Endodermal cell (in vitro differentiated cells): Measurements from ENCODE around the gene KCNH4. TPM values are rescaled to one million over a fixed set of nuclear protein-coding genes. Genes with fewer than 3 reads are reported as not detected.
A peak's percentile ranks its signal among the peaks of the same experiment; 100 is the strongest.
"Not testable (repeated sequence)": the region's sequence is repeated elsewhere in the genome, so short reads cannot be mapped to it uniquely, and the experiment has no call there.

ENCODE experiments used
- DNase-seq: peaks from one replicate; pipeline ENCODE4 v3.0.0-alpha.2; 2017
- H3K27ac ChIP-seq: 2 replicates; pipeline ENCODE4 v1.5.1; 2013; ENCODE audit warnings: mild to moderate bottlenecking, low read depth, low read length, moderate library complexity
- H3K27me3 ChIP-seq: 2 replicates; pipeline ENCODE4 v1.6.1; 2013; ENCODE audit warnings: mild to moderate bottlenecking, low read length, moderate library complexity; ENCODE audit not compliant: insufficient read depth, control insufficient read depth, poor library complexity, severe bottlenecking
- H3K36me3 ChIP-seq: 2 replicates; pipeline ENCODE4 v1.7.0; 2013; ENCODE audit warnings: mild to moderate bottlenecking, low read length, moderate library complexity; ENCODE audit not compliant: control insufficient read depth, insufficient read depth
- H3K4me1 ChIP-seq: one replicate; pipeline ENCODE4 v1.7.0; 2013; ENCODE audit warnings: low read length; ENCODE audit not compliant: control insufficient read depth, insufficient read depth
- H3K4me3 ChIP-seq: 2 replicates; pipeline ENCODE4 v1.5.1; 2013; ENCODE audit warnings: mild to moderate bottlenecking, low read length, moderate library complexity
- H3K9ac ChIP-seq: 2 replicates; pipeline ENCODE4 v1.6.1; 2013; ENCODE audit warnings: mild to moderate bottlenecking, low read length, moderate library complexity; ENCODE audit not compliant: poor library complexity, severe bottlenecking; ENCODE audit errors: extremely low read depth
- H3K9me3 ChIP-seq: 2 replicates; pipeline ENCODE4 v1.6.1; 2013; ENCODE audit warnings: mild to moderate bottlenecking, low read length, moderate library complexity; ENCODE audit not compliant: control insufficient read depth
- H3K27ac Mint-ChIP-seq: 2 replicates; pipeline ENCODE4 v1.8.0; 2020; ENCODE audit warnings: mixed read lengths
- H3K27me3 Mint-ChIP-seq: 2 replicates; pipeline ENCODE4 v1.8.0; 2021; ENCODE audit warnings: mild to moderate bottlenecking, mixed read lengths; ENCODE audit not compliant: insufficient read depth
- H3K36me3 Mint-ChIP-seq: 2 replicates; pipeline ENCODE4 v1.8.0; 2020; ENCODE audit warnings: low read depth, mixed read lengths
- H3K4me1 Mint-ChIP-seq: 2 replicates; pipeline ENCODE4 v1.8.0; 2020; ENCODE audit warnings: mixed read lengths
- H3K4me3 Mint-ChIP-seq: 2 replicates; pipeline ENCODE4 v1.8.0; 2020; ENCODE audit warnings: mild to moderate bottlenecking, moderate library complexity, mixed read lengths
- H3K9me3 Mint-ChIP-seq: 2 replicates; pipeline ENCODE4 v1.8.0; 2020; ENCODE audit warnings: mild to moderate bottlenecking, mixed read lengths
- WGBS, 2 experiments: methylation state at CpG; one replicate each; pipeline versions ENCODE4 v1.1.5 to v1.1.7; 2013; ENCODE audit warnings: missing lambda C conversion rate in 2 of 2, mixed read lengths in 1 of 2; ENCODE audit not compliant: insufficient coverage in 1 of 2, insufficient read length in 1 of 2; 5-methylcytosine and 5-hydroxymethylcytosine counted together
- total RNA-seq, 2 donors: library from RNA; stranded (reverse); fragmentation: NEBNext Ultra II Directional in 1 of 2; extraction: Animal tissue kit (Norgen Biotek cat#: 25700) in 1 of 2; gene quantifications; 2 replicates in 1 of 2; 3 replicates in 1 of 2; pipeline ENCODE4 v1.2.1, GENCODE V29; 2021
- TF ChIP-seq, protein P1 (sequence below): fragments of 200-600 bp; sonication (generic); conservative IDR thresholded peaks from 2 replicates; pipeline ENCODE4 v1.5.0; 2021; ENCODE audit warnings: antibody characterized with exemption, mild to moderate bottlenecking

Gene KCNH4
- total RNA-seq, 2 donors from 2014 or later: not detected

DNA sequence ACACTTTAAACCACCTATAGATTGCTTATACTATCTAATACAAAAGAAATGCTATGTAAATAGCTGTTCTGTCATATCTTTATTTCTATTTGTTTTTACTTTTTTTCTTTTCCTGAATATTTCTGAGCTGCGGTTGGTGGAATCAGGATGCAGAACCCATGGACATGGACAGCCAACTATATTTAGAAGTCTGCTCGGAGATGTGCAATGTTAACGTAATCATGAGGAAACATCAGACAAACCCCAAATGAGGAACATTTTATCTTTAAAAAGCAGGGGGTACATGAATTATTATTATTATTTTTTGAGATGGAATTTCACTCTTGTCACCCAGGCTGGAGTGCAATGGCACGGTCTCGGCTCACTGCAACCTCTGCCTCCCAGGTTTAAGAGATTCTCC lies 44.7 kb upstream of the KCNH4 start:
- Histone ChIP-seq H3K4me3 (no peak overlapping the region), H3K27ac (no peak overlapping the region), H3K4me1 (no peaks in the 10 kb centered on the region), H3K27me3 (no peaks in the 10 kb centered on the region), H3K36me3 (peaks cover 30% of the 10 kb centered on the region), H3K9ac (no peak overlapping the region), H3K9me3 (no peaks in the 10 kb centered on the region)
- Mint-ChIP-seq H3K36me3 (peaks cover 14% of the 10 kb centered on the region), H3K27ac (no peak overlapping the region), H3K4me3 (no peak overlapping the region), H3K27me3 (no peaks in the 10 kb centered on the region), H3K9me3 (no peaks in the 10 kb centered on the region), H3K4me1 (no peaks in the 10 kb centered on the region)
- no peak for DNase-seq
- WGBS, 2 experiments: 98% methylated on average over 5 of the region's 5 CpGs; no CpG with 5 or more reads in 1 of the 2 experiments
- TF ChIP-seq, protein P1, sequence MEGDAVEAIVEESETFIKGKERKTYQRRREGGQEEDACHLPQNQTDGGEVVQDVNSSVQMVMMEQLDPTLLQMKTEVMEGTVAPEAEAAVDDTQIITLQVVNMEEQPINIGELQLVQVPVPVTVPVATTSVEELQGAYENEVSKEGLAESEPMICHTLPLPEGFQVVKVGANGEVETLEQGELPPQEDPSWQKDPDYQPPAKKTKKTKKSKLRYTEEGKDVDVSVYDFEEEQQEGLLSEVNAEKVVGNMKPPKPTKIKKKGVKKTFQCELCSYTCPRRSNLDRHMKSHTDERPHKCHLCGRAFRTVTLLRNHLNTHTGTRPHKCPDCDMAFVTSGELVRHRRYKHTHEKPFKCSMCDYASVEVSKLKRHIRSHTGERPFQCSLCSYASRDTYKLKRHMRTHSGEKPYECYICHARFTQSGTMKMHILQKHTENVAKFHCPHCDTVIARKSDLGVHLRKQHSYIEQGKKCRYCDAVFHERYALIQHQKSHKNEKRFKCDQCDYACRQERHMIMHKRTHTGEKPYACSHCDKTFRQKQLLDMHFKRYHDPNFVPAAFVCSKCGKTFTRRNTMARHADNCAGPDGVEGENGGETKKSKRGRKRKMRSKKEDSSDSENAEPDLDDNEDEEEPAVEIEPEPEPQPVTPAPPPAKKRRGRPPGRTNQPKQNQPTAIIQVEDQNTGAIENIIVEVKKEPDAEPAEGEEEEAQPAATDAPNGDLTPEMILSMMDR: no peak

DNA sequence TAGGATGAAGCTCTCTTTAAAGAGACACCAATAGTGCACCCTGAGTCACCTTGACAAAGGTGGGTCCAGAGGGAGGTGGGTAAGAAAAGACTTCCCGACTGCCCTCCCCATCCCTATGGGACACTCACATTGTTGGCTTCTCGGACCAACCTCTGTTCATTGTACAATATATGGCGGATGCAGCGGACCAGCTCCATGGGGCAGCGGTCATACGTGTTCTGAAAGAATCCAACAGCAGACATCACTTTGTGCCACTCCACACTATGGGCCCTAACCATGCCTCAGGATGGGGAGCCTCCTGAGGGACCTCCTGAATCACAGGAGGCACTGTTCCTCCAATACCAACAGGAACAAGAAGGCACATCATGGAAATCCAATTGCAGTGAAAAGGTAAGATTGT lies 43.7 kb upstream of the KCNH4 start:
- Histone ChIP-seq H3K27me3 (no peaks in the 10 kb centered on the region), H3K4me1 (no peaks in the 10 kb centered on the region), H3K4me3 (no peak overlapping the region), H3K9me3 (no peaks in the 10 kb centered on the region), H3K9ac (no peak overlapping the region), H3K27ac (no peak overlapping the region), H3K36me3 (peaks cover 30% of the 10 kb centered on the region)
- TF ChIP-seq, protein P1: no peak
- Mint-ChIP-seq H3K4me3 (no peak overlapping the region), H3K27ac (no peak overlapping the region), H3K27me3 (no peaks in the 10 kb centered on the region), H3K4me1 (no peaks in the 10 kb centered on the region), H3K36me3 (peaks cover 16% of the 10 kb centered on the region), H3K9me3 (no peaks in the 10 kb centered on the region)
- 95 to 97% methylated on average over 4 to 6 of the region's 6 CpGs for WGBS, 2 experiments
- DNase-seq: no peak

DNA sequence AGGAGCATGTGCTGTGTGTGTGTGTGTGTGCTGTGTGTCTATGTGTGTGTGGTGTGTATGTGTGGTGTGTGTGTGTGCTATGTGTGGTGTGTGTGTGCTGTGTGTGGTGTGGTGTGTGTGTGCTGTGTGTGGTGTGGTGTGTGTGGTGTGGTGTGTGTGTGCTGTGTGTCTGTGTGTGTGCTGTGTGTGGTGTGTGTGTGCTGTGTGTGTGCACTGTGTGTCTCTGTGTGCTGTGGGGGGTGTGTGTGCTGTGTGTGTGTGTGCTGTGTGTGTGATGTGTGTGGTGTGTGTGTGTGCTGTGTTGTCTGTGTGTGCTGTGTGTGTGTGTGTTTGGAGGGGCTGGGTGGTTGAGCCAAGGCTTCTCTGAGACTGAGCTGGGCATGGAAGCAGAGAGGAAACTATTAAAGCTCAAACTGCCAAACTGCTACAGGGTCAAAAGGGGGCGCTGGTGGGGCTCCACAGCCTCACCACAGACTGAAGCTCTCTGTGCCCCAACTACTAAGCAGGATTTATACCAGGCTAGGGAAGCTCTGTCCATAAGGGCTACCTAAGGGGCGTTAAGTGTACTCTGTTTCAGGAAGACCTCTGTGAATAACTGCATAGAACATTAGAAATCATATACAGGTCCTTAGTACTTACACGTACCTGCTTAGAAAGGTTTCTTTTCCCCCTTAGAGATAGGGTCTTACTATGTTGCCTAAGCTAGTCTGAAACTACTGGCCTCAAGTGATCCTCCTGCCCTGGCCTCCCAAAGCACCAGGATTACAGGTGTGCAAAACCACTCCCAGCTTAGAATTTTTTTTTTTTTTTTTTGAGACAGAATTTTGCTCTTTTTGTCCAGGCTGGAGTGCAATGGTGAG lies 41.2 kb upstream of the KCNH4 start:
- Mint-ChIP-seq H3K27ac (no peak overlapping the region), H3K9me3 (no peaks in the 10 kb centered on the region), H3K4me3 (no peak overlapping the region), H3K27me3 (no peaks in the 10 kb centered on the region), H3K4me1 (no peaks in the 10 kb centered on the region), H3K36me3 (peaks cover 26% of the 10 kb centered on the region)
- Histone ChIP-seq H3K36me3 (peaks cover 33% of the 10 kb centered on the region), H3K4me1 (no peaks in the 10 kb centered on the region), H3K4me3 (no peak overlapping the region), H3K9ac (no peak overlapping the region), H3K27ac (no peak overlapping the region), H3K9me3 (no peaks in the 10 kb centered on the region), H3K27me3 (no peaks in the 10 kb centered on the region)
- TF ChIP-seq, protein P1: peak; percentile 85
- 62 to 65% methylated on average over 3 of the region's 3 CpGs for WGBS, 2 experiments
- peak; percentile 85 for DNase-seq

DNA sequence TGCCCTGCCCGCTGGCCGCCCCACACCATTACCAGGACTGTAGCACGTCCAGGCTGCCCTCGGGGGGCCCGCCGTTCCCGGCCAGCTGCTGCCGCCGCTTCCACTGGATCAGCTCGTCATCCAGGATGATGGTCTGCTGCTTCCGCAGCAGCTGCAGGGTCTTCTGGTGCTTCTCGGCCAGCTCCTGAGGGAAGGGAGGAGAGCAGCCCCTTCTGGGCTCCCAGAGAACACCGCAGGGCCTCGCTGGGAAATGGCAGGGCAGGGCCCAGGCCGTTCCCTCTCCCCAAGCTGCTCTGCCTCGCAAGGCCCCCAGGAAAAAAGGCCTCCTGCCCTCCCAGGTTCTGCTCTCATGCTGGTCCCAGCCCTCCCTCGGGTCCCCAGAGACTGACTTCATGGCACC lies 38.3 kb upstream of the KCNH4 start:
- not testable (repeated sequence) for H3K9me3 ChIP-seq, H3K9me3 Mint-ChIP-seq, H3K27me3 ChIP-seq, H3K27ac ChIP-seq, H3K9ac ChIP-seq, H3K4me3 Mint-ChIP-seq, H3K4me3 ChIP-seq, H3K4me1 ChIP-seq, DNase-seq, H3K27me3 Mint-ChIP-seq, H3K27ac Mint-ChIP-seq
- peaks cover 35% of the 10 kb centered on the region for H3K36me3 ChIP-seq
- H3K4me1 Mint-ChIP-seq: peaks cover 11% of the 10 kb centered on the region
- no CpG with 5 or more reads among the region's 17 CpGs for whole genome bisulfite sequencing, 2 experiments
- peaks cover 28% of the 10 kb centered on the region for H3K36me3 Mint-ChIP-seq
